ENCODE measurements around the gene PPP4R4. TPM values are rescaled to one million over a fixed set of nuclear protein-coding genes. Genes with fewer than 3 reads are reported as not detected.

The PPP4R4 gene, protein sequence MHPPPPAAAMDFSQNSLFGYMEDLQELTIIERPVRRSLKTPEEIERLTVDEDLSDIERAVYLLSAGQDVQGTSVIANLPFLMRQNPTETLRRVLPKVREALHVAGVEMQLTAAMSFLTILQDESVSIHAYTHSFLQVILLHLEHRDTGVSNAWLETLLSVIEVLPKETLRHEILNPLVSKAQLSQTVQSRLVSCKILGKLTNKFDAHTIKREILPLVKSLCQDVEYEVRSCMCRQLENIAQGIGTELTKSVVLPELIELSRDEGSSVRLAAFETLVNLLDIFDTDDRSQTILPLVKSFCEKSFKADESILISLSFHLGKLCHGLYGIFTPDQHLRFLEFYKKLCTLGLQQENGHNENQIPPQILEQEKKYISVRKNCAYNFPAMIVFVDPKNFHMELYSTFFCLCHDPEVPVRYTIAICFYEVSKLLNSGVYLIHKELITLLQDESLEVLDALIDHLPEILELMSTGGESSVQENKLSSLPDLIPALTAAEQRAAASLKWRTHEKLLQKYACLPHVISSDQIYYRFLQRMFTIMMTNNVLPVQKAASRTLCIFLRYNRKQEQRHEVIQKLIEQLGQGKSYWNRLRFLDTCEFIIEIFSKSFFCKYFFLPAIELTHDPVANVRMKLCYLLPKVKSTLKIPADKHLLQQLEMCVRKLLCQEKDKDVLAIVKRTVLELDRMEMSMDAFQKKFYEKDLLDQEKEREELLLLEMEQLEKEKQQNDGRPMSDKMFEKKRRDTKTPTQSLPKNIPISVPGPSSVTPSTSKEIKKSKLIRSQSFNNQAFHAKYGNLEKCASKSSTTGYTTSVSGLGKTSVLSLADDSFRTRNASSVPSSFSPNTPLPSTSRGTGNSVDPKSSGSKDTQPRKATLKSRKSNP
- 0.22 TPM in 1 of 2 replicates, not detected in the other for total RNA-seq

DNA sequence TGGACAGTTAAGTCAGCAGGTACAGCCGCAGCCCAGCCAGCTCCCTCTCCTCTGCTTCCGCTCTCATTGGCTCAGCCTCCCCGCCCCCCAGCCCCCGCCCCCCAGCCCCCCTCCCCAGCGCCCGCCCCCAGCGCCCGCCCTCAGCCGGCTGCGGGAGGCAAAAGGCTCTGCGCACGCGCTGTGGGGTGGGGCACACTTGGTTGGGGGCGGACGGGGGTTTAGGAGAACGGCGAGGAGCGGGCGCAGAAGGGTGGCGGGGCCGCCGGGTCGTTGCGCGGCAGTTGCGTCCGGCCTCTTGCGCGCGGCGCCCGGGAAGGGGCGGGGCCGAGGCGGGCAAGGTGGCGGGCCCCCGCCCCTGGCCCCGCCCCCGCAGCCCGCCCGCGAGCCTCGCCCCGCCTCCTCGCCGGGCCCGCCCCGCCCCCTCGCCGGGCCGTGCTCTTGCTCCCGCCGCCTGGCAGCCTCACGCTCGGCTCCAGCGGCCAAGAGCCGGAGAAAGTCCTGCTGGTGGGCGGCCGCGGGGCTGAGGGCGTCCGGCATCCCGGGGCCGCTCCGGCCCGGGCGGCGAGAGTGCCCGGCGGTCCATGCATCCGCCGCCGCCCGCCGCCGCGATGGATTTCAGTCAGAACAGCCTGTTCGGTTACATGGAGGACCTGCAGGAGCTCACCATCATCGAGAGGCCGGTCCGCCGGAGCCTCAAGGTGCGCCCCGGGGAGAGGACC, at the start of gene PPP4R4:
TSS of gene PPP4R4 (plus strand) at position 438 of the 719 bp plus-strand sequence. CDS start at position 582, 144 bp downstream.
- ChIA-PET POLR2A (interaction anchor here (0.6 kb wide), 1 partner anchor 234 kb away, joined by 4 read pairs; no protein-coding TSS in a partner anchor), CTCF (interaction anchor here (1.1 kb wide), 1 partner anchor 37 kb away, joined by 3 read pairs; no protein-coding TSS in a partner anchor)
- TF ChIP-seq, protein P1, sequence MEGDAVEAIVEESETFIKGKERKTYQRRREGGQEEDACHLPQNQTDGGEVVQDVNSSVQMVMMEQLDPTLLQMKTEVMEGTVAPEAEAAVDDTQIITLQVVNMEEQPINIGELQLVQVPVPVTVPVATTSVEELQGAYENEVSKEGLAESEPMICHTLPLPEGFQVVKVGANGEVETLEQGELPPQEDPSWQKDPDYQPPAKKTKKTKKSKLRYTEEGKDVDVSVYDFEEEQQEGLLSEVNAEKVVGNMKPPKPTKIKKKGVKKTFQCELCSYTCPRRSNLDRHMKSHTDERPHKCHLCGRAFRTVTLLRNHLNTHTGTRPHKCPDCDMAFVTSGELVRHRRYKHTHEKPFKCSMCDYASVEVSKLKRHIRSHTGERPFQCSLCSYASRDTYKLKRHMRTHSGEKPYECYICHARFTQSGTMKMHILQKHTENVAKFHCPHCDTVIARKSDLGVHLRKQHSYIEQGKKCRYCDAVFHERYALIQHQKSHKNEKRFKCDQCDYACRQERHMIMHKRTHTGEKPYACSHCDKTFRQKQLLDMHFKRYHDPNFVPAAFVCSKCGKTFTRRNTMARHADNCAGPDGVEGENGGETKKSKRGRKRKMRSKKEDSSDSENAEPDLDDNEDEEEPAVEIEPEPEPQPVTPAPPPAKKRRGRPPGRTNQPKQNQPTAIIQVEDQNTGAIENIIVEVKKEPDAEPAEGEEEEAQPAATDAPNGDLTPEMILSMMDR (IDR thresholded peaks at IDR 0.05) = no peak
- Mint-ChIP-seq H3K9me3 (no peaks in the 10 kb centered on the region), H3K4me1 (peaks cover 15% of the 10 kb centered on the region), H3K27me3 (peaks cover 43% of the 10 kb centered on the region), H3K36me3 (ENCODE audit: low read depth) (no peaks in the 10 kb centered on the region), H3K27ac (no peak within 1 kb of the TSS), H3K4me3 (peak within 1 kb of the TSS; percentile 81)
- peak; percentile 78 for DNase-seq
- intact Hi-C loops (cut with micrococcal nuclease) = loop anchor here (1.0 to 10.0 kb wide), 3 partner anchors 45 to 1361 kb away; partner anchors contain the start of genes DDX24, GLRX5, IFI27L1 and IFI27L2
- ATAC-seq (ENCODE audit: low read depth) = peak; percentile 93

DNA sequence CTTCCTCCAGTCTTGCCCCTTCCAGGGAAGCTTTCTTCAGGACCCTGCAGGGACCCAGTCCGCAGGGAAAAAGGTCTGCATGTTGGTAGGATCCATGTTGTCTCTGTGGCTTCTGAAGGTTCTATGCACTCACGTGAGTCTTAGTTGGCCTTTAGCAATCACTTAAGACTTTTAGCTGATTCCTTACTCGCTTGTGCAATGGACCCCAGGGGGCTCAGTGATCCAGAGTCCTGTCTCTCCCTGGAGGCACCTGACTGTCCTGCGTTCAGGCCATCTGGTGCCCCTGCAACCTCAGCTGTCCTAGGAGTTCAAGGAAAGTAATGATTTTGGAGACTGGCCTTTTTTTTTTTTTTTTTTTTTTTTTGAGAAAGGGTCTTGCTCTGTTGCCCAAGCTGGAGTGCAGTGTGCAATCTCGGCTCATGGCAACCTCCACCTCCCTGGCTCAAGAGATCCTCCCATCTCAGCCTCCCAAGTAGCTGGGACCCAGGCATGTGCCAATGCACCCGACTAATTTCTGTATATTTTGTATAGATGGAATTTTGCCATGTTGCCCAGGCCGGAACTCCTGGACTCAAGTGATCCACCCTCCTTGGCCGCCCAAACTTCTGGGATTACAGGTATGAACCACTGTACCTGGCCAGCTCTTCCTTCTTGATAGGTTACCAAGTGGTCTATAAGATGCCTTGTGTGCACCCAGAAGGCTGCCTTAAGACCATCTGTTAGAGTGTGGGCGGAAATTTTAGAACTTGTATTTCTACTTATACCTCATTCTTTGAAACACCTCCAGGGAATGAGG, 49.3 kb upstream of the PPP4R4 start:
- no peak overlapping the region for H3K27ac Mint-ChIP-seq
- TF ChIP-seq, protein P1 (IDR thresholded peaks at IDR 0.05) = no peak
- peaks cover 13% of the 10 kb centered on the region for H3K36me3 Mint-ChIP-seq (ENCODE audit: low read depth)
- ChIA-PET CTCF (interaction anchor here (0.9 kb wide), 1 partner anchor 12 kb away, joined by 5 read pairs; no protein-coding TSS in a partner anchor), POLR2A (interaction anchor here (0.6 kb wide), 1 partner anchor 91 kb away, joined by 3 read pairs; no protein-coding TSS in a partner anchor)
- H3K27me3 Mint-ChIP-seq = peaks cover 8% of the 10 kb centered on the region
- intact Hi-C loops (cut with micrococcal nuclease) = no loop called here
- ATAC-seq (ENCODE audit: low read depth) = no peak
- DNase-seq = no peak
- H3K4me1 Mint-ChIP-seq = peaks cover 11% of the 10 kb centered on the region
- peaks cover 8% of the 10 kb centered on the region for H3K9me3 Mint-ChIP-seq
- no peak overlapping the region for H3K4me3 Mint-ChIP-seq

DNA sequence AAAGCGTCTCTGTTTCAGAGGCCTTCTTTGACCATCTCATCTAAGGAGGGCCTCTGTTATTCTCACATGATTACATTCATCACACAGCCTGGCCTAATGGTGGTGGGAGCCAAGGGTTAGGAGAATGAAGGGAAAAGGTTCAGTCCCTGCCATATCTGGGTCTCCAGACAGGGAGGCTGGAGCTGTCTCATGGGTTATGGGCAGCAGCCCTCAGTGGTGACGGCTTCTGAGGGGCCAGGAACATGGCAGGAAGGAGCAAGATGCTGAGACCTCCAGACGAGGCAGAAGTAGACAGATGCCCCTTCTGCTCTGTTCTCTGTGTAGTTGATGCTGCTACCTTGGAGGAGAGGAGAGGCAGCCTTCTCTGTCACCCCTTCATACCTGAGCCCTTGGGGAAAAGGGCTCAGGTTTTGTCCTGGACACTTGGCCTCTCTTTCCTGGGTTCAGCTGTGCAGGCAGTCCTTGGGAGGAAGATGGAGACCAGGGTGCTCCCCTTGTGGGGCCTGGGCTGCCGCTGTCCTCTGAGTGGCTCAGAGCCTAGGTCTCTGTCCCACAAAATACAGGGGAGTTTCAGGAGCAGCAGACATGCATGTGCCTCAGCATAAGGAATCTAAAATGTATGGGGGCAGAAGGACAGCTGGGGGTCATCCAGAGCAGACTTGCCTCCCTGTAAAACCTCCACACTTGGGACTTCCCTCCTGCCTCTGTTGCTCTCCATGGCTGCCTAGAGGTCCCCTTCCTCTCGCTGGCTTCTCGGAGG, 48.3 kb upstream of the PPP4R4 start:
- peaks cover 13% of the 10 kb centered on the region for H3K36me3 Mint-ChIP-seq (ENCODE audit: low read depth)
- peaks cover 7% of the 10 kb centered on the region for H3K9me3 Mint-ChIP-seq
- no peak overlapping the region for H3K27ac Mint-ChIP-seq
- H3K4me1 Mint-ChIP-seq = peaks cover 17% of the 10 kb centered on the region
- no peak for ATAC-seq (ENCODE audit: low read depth)
- peaks cover 4% of the 10 kb centered on the region for H3K27me3 Mint-ChIP-seq
- ChIA-PET CTCF (no interaction called here), POLR2A (interaction anchor here (0.6 kb wide), 1 partner anchor 92 kb away, joined by 3 read pairs; no protein-coding TSS in a partner anchor)
- intact Hi-C loops (cut with micrococcal nuclease) = no loop called here
- H3K4me3 Mint-ChIP-seq = no peak overlapping the region
- no peak for DNase-seq
- TF ChIP-seq, protein P1 (IDR thresholded peaks at IDR 0.05) = no peak

DNA sequence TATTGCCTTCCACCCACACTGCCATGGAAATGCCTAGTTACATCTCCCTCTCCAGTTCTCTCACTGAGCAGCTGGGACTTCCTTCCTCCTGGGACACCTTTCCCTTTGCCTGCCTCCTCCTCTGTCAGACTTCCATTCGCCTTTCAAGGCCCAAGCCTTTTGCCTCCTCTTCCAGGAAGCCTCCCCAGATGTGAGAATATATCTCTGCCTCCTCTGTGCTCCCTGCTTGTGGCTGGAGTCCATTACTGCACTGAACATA, 47.8 kb upstream of the PPP4R4 start:
- H3K9me3 Mint-ChIP-seq = peaks cover 4% of the 10 kb centered on the region
- POLR2A ChIA-PET = no interaction called here

More for the DNA sequence above, 47.8 kb upstream of the PPP4R4 start:
- ATAC-seq (ENCODE audit: low read depth) = no peak
- Mint-ChIP-seq H3K27me3 (peaks cover 3% of the 10 kb centered on the region), H3K27ac (no peak overlapping the region), H3K4me1 (peaks cover 17% of the 10 kb centered on the region), H3K4me3 (no peak overlapping the region), H3K36me3 (ENCODE audit: low read depth) (peaks cover 13% of the 10 kb centered on the region)
- intact Hi-C loops (cut with micrococcal nuclease) = no loop called here
- CTCF ChIA-PET = interaction anchor here (2.7 kb wide), 1 partner anchor 11 kb away, joined by 12 read pairs; no protein-coding TSS in a partner anchor
- TF ChIP-seq, protein P1 (IDR thresholded peaks at IDR 0.05) = no peak
- DNase-seq = no peak

All from activated B cell treated with CpG ODN at 0.5 μM for 24 hours (primary cell).